Jurkat, Clone E6-1 (cell line): ENCODE data around the gene LAMTOR5. TPM values are rescaled to one million over a fixed set of nuclear protein-coding genes. Genes with fewer than 3 reads are reported as not detected.
A peak's percentile ranks its signal among the peaks of the same experiment; 100 is the strongest.
"Not testable (repeated sequence)": the region's sequence is repeated elsewhere in the genome, so short reads cannot be mapped to it uniquely, and the experiment has no call there.

Experiments
- DNase-seq: peaks from one replicate; pipeline ENCODE4 v3.0.0-alpha.2; 2011; ENCODE audit warnings: low read depth, low spot score
- H3K4me3 ChIP-seq: 2 replicates; pipeline ENCODE4 v1.5.1; 2011; ENCODE audit warnings: mild to moderate bottlenecking, low read length, control low read depth, moderate library complexity
- polyA plus RNA-seq: library from polyadenylated mRNA; unstranded; fragments of >200 nt; gene quantifications from one replicate; pipeline ENCODE4 v1.2.1, GENCODE V29; 2012; ENCODE audit warnings: missing spikeins; ENCODE audit not compliant: insufficient read length, insufficient read depth

LAMTOR5 gene
- polyA plus RNA-seq: 279 TPM

GRCh38 chr1:110407260-110408210 is at the start of gene LAMTOR5:
TSS of gene LAMTOR5 (minus strand) at chr1:110407694. CDS start at chr1:110407620, 74 bp downstream.
- DNase-seq: peak; percentile 89

GRCh38 chr1:110457206-110457605 is 49.7 kb upstream of the LAMTOR5 start:
- no peak overlapping the region for H3K4me3 ChIP-seq
- DNase-seq: no peak

More at GRCh38 chr1:110407260-110408210, at the start of gene LAMTOR5:
- H3K4me3 ChIP-seq: peak within 1 kb of the TSS; percentile 93

- no peak for DNase-seq
- H3K4me3 ChIP-seq: no peak overlapping the region
Measured at GRCh38 chr1:110455151-110455550, 47.7 kb upstream of the LAMTOR5 start.

GRCh38 chr1:110454328-110454727 is 46.8 kb upstream of the LAMTOR5 start:
- DNase-seq: no peak
- no peak overlapping the region for H3K4me3 ChIP-seq

- no peak for DNase-seq
- H3K4me3 ChIP-seq: no peak overlapping the region
Measured at GRCh38 chr1:110453829-110454228, 46.3 kb upstream of the LAMTOR5 start.

GRCh38 chr1:110452330-110452729 is 44.8 kb upstream of the LAMTOR5 start:
- DNase-seq: no peak
- no peak overlapping the region for H3K4me3 ChIP-seq

- no peak within 1 kb of the TSS for H3K4me3 ChIP-seq
- DNase-seq: no peak
Measured at GRCh38 chr1:110450929-110451328, 43.4 kb upstream of the LAMTOR5 start, which contains the start of gene PROK1. TSS of gene PROK1 (plus strand) at chr1:110451149. CDS start at chr1:110451217, 68 bp downstream.

GRCh38 chr1:110449661-110450651 is 42.5 kb upstream of the LAMTOR5 start:
- H3K4me3 ChIP-seq: no peak overlapping the region
- no peak for DNase-seq

- no peak overlapping the region for H3K4me3 ChIP-seq
- DNase-seq: no peak
Measured at GRCh38 chr1:110444561-110444960, 37.1 kb upstream of the LAMTOR5 start.

- no peak overlapping the region for H3K4me3 ChIP-seq
- no peak for DNase-seq
Measured at GRCh38 chr1:110443451-110443850, 36.0 kb upstream of the LAMTOR5 start.

GRCh38 chr1:110441888-110442287 is 34.4 kb upstream of the LAMTOR5 start:
- no peak for DNase-seq
- H3K4me3 ChIP-seq: no peak overlapping the region

- DNase-seq: no peak
- no peak overlapping the region for H3K4me3 ChIP-seq
Measured at GRCh38 chr1:110440877-110441276, 33.4 kb upstream of the LAMTOR5 start.

- H3K4me3 ChIP-seq, DNase-seq: not testable (repeated sequence)
Measured at GRCh38 chr1:110439873-110440272, 32.4 kb upstream of the LAMTOR5 start.

- H3K4me3 ChIP-seq: no peak overlapping the region
- no peak for DNase-seq
Measured at GRCh38 chr1:110438893-110439292, 31.4 kb upstream of the LAMTOR5 start.

GRCh38 chr1:110437645-110438299 is 30.3 kb upstream of the LAMTOR5 start:
- DNase-seq, H3K4me3 ChIP-seq: not testable (repeated sequence)

- DNase-seq: no peak
- no peak overlapping the region for H3K4me3 ChIP-seq
Measured at GRCh38 chr1:110436635-110437034, 29.1 kb upstream of the LAMTOR5 start.

GRCh38 chr1:110434946-110435345 is 27.5 kb upstream of the LAMTOR5 start:
- DNase-seq: no peak

GRCh38 chr1:110433803-110434202 is 26.3 kb upstream of the LAMTOR5 start:
- H3K4me3 ChIP-seq: no peak overlapping the region
- DNase-seq: no peak

More at GRCh38 chr1:110434946-110435345, 27.5 kb upstream of the LAMTOR5 start:
- H3K4me3 ChIP-seq: no peak overlapping the region

- no peak overlapping the region for H3K4me3 ChIP-seq
- no peak for DNase-seq
Measured at GRCh38 chr1:110433213-110433612, 25.7 kb upstream of the LAMTOR5 start.
